Progenitor cell of endocrine pancreas (in vitro differentiated cells): ENCODE data around the gene HNF1B. TPM values are rescaled to one million over a fixed set of nuclear protein-coding genes. Genes with fewer than 3 reads are reported as not detected.

Source experiments
- DNase-seq: peaks from one replicate; pipeline ENCODE4 v3.0.0; 2021; ENCODE audit warnings: low spot score; ENCODE audit not compliant: unreplicated experiment
- H3K27ac Mint-ChIP-seq: 2 replicates; pipeline ENCODE4 v1.8.0; 2021; ENCODE audit warnings: mild to moderate bottlenecking, moderate library complexity, mixed read lengths
- H3K27me3 Mint-ChIP-seq: 2 replicates; pipeline ENCODE4 v1.8.0; 2021; ENCODE audit warnings: mixed read lengths
- H3K36me3 Mint-ChIP-seq: 2 replicates; pipeline ENCODE4 v1.8.0; 2022; ENCODE audit warnings: mixed read lengths; ENCODE audit not compliant: insufficient read depth
- H3K4me1 Mint-ChIP-seq: 2 replicates; pipeline ENCODE4 v1.8.0; 2021; ENCODE audit warnings: low read depth, mixed read lengths
- H3K4me3 Mint-ChIP-seq: 2 replicates; pipeline ENCODE4 v1.8.0; 2021; ENCODE audit warnings: low read depth, mild to moderate bottlenecking, moderate library complexity, mixed read lengths
- H3K9me3 Mint-ChIP-seq: 2 replicates; pipeline ENCODE4 v1.8.0; 2021; ENCODE audit warnings: low read depth, mixed read lengths
- total RNA-seq: library from RNA; stranded (reverse); gene quantifications from 2 replicates; pipeline ENCODE4 v1.2.1, GENCODE V29; 2021
- TF ChIP-seq, protein P1 (sequence below): fragments of 200-600 bp; sonication (generic); IDR thresholded peaks from one replicate; pipeline ENCODE4 v1.5.0; 2021; ENCODE audit warnings: antibody characterized with exemption, mild to moderate bottlenecking; ENCODE audit not compliant: unreplicated experiment

Gene HNF1B
- total RNA-seq, 1 donor from 2014 or later, result 99.1 TPM

DNA sequence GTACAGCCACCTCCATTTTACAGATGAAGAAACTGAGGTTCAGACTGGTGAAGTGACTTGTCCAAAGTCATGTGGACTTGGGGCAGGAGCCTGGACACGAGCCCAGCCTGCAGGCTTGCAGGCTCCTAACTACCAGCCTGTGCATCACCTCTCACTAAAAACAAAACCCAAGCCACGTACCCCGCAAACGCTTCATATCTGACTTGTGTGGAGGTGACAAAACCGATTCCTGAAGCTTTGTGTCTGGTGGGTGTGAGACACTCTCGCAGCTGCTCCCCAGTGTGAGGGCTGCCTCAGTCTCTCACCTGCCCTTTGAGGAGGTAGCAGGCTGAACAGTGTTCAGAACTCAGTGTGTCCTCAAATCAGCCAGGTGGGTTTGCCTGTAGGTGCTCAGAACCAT lies 8.4 kb downstream of the HNF1B start:
- no peak for DNase-seq
- TF ChIP-seq, protein P1, sequence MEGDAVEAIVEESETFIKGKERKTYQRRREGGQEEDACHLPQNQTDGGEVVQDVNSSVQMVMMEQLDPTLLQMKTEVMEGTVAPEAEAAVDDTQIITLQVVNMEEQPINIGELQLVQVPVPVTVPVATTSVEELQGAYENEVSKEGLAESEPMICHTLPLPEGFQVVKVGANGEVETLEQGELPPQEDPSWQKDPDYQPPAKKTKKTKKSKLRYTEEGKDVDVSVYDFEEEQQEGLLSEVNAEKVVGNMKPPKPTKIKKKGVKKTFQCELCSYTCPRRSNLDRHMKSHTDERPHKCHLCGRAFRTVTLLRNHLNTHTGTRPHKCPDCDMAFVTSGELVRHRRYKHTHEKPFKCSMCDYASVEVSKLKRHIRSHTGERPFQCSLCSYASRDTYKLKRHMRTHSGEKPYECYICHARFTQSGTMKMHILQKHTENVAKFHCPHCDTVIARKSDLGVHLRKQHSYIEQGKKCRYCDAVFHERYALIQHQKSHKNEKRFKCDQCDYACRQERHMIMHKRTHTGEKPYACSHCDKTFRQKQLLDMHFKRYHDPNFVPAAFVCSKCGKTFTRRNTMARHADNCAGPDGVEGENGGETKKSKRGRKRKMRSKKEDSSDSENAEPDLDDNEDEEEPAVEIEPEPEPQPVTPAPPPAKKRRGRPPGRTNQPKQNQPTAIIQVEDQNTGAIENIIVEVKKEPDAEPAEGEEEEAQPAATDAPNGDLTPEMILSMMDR, result no peak
- peaks cover 29% of the 10 kb centered on the region for H3K4me1 Mint-ChIP-seq
- H3K27me3 Mint-ChIP-seq, result no peaks in the 10 kb centered on the region
- H3K36me3 Mint-ChIP-seq, result peaks cover 45% of the 10 kb centered on the region
- no peak overlapping the region for H3K4me3 Mint-ChIP-seq
- no peaks in the 10 kb centered on the region for H3K9me3 Mint-ChIP-seq
- no peak overlapping the region for H3K27ac Mint-ChIP-seq

DNA sequence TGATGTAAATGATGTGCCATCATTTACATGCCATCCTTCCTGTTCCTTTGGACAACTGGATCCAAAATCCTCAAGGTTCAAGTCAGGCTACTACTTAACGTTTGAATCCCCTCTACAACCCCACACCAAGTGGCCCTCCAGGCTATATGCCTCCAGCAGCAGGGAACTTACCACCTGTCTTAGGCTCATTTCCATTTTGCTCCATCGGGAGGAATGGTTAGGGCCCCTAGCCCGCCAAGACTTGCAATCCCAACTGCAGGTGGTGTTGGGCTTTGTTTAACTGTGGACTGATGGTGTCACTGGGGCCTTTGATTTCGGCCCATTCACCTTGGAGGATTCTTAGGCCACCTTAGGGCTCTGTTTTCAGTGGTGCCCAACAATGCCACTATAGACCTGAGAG lies 9.7 kb downstream of the HNF1B start:
- Mint-ChIP-seq H3K27ac (no peak overlapping the region), H3K27me3 (no peaks in the 10 kb centered on the region), H3K9me3 (no peaks in the 10 kb centered on the region), H3K4me1 (peaks cover 30% of the 10 kb centered on the region), H3K4me3 (no peak overlapping the region), H3K36me3 (peaks cover 53% of the 10 kb centered on the region)
- no peak for DNase-seq
- TF ChIP-seq, protein P1, result no peak

DNA sequence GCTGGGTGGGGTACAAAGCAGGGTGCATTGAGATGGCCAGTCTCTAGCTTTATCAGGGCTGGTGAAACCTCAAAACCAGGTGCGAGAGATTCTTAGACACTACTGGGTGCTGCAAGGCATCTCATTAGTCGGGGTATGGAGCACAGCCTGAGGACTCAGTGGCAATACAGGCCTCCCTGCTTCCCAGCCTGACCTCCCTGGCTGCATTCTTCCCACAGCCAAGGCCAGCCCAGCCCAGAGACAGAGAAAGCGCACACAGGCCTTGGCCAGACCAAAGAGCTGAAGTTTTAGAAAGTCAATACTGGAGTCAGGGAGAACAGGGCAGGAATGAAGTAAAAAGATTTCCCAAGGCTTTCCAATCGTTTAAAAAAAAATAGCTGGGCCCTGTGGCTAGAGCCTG lies 12.5 kb downstream of the HNF1B start:
- Mint-ChIP-seq H3K36me3 (peaks cover 53% of the 10 kb centered on the region), H3K9me3 (no peaks in the 10 kb centered on the region), H3K27me3 (no peaks in the 10 kb centered on the region), H3K27ac (peak overlapping the region; percentile 91), H3K4me1 (peaks cover 26% of the 10 kb centered on the region), H3K4me3 (no peak overlapping the region)
- no peak for DNase-seq
- TF ChIP-seq, protein P1, result no peak

DNA sequence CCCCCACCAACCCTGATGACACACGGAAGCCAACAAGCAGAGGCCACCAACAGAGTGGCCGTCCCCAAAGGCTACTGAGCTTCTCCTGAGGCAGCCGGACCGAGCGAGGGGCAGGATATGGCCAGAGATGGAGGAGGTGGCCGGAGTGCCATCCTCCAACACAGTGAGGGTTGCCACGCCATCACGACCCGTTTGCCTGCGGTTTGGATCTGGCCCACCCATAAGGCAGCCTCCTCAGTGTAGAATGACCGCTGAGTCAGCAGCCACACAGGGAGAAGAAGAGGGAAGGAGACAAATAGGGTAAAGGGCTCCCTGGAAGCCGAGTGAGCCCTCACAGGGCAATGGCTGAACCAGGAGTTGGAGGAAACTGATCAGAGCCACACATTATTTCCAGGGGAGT lies 13.8 kb downstream of the HNF1B start:
- Mint-ChIP-seq H3K36me3 (peaks cover 45% of the 10 kb centered on the region), H3K4me3 (no peak overlapping the region), H3K9me3 (no peaks in the 10 kb centered on the region), H3K27ac (peak overlapping the region; percentile 79), H3K4me1 (peaks cover 37% of the 10 kb centered on the region), H3K27me3 (no peaks in the 10 kb centered on the region)
- TF ChIP-seq, protein P1, result no peak
- DNase-seq, result no peak

DNA sequence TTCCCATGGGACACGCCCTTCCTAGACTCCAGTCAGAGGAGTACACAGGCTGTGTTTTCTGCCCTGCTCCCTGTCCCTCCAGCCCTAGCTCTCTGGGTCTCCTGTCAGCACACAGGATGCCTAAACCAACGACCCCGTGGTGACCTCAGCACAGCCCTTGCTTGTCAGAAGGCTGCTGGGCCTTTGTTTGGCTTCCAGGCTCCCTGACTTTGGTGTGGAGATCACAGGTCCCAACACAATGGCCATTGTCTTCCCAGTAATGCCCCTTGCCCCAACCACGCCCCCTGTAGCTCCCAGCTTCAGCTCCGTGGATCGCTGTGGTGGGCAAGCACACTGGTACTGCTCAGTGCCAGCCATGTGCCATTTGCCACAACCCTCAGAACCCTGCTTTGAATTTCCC lies 15.0 kb downstream of the HNF1B start:
- no peaks in the 10 kb centered on the region for H3K9me3 Mint-ChIP-seq
- DNase-seq, result no peak
- TF ChIP-seq, protein P1, result no peak
- no peak overlapping the region for H3K4me3 Mint-ChIP-seq
- H3K36me3 Mint-ChIP-seq, result peaks cover 47% of the 10 kb centered on the region
- peak overlapping the region; percentile 88 for H3K27ac Mint-ChIP-seq
- H3K27me3 Mint-ChIP-seq, result no peaks in the 10 kb centered on the region
- peaks cover 44% of the 10 kb centered on the region for H3K4me1 Mint-ChIP-seq
